DMS53 (cell line): Measurements from ENCODE around the gene VWA8.
"Not testable (repeated sequence)": the region's sequence is repeated elsewhere in the genome, so short reads cannot be mapped to it uniquely, and the experiment has no call there.

ENCODE experiments used
- DNase-seq: peaks from one replicate; lab custom pipeline; 2025; lab: John Stamatoyannopoulos, UW

VWA8 gene

GRCh38 chr13:41645331-41645730 is 315.6 kb downstream of the VWA8 start:
- DNase-seq: no peak

DNA sequence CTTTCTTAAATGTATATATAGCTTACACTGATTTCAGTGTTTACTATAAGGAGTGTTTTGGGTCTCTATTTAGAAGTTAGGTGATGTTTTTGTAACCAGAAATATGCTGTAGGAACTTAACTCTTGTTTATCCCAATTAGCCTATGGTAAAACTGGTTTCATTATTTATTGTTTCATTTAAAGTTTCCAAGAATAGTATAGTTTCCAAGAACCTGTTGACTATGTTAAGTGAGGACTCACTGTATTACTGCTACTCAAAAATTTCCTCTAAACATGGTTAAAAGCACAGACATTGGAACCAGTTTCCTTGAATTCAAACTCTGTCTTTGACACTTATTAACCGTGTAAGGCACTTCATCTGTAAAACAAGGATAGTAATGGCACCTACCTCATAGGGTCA is 316.2 kb downstream of the VWA8 start:
- no peak for DNase-seq

DNA sequence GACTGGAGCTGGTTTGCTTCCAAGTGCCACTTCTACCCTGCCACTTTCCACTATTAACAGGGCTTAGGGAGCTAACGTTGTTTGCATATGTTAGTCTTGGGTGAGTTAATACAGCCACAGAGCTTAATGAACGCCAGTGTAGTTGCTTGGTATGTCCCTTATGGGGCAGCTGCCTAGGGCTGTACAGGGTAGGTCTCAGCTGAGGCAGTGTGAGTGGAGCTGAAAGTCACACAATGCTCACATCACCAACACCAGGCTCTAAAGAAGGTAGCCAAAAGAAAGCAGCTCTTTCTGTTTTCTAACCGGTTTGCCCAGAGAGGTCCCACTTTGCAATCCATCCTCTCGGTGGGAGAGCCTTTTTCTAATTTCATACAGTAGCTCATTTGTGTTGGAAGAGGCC is 317.4 kb downstream of the VWA8 start:
- DNase-seq: no peak

DNA sequence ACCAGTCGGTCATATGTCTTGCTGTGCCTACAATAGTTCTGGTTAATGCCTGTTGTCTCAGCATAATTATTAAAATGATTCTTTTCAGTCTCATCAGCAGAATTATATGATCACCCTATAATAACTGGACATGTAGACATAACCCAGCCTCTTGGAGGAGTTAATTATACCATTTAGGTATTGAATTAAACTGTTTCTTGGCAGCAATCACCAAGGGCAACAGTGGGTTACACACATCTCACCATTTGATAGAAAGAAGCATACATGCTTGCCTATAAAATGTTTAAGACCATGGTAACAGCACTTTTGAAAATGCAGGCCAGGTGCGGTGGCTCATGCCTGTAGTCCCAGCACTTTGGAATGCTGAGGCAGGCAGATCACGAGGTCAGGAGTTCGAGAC is 318.9 kb downstream of the VWA8 start:
- DNase-seq: no peak

DNA sequence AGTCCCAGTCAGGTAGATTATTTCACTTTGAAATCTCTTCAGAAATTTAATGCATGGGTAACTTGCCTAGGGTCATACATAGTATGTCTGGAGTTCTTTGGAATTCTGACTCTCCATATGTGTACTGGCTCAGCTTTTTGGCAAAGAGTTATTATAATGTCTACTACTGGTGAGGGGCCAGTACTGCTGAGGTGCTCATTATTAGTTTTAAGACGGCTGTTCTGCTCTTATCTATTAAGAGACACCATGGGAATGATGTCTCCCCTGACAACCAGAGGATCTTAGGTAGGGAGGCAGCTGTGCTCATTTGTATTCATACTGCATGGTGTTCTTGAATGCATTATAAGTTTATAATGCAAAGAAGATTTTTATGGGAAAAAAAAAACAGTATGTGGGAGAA is 319.5 kb downstream of the VWA8 start:
- no peak for DNase-seq

DNA sequence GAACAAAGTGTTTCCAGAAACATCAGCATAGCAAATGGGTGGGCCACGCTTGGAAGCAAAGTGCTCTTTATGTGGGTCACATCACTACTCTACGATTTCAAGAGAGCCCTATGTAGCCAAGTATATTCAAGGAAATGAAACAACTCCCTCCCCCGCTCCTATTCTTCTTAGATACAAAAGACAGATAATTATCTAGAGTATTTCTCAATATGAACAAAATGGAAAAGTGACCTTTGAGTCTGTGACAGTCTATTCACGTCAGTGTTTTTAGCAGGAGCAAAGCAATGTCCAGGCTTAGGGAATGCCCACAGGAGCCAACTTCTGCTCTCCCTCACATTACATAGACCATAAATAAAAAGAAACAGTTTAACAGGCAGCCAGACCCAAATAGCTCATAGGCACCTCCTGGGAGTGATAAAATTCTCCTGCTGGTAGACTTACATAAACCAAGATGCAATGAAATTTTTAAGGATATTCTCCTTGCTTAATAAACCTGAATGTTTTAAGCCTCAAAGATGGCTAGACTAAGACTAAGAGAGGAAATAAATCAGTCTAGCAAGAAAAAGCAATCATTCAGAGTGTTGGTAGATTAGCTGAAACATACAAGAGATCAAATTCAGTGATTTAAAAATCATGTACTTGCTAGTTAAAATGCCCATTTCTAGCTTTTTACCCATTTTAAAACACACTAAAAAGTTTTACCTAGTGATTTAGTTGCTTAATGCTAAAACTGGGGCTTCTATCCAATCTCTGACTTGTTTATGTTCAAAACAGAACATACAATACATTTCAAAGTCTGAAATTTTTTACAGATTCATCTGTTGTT is 320.7 kb downstream of the VWA8 start:
- no peak for DNase-seq

- DNase-seq: no peak
Observed at GRCh38 chr13:41639237-41639904, 321.5 kb downstream of the VWA8 start.

- no peak for DNase-seq
Observed at GRCh38 chr13:41637586-41637985, 323.3 kb downstream of the VWA8 start.

DNA sequence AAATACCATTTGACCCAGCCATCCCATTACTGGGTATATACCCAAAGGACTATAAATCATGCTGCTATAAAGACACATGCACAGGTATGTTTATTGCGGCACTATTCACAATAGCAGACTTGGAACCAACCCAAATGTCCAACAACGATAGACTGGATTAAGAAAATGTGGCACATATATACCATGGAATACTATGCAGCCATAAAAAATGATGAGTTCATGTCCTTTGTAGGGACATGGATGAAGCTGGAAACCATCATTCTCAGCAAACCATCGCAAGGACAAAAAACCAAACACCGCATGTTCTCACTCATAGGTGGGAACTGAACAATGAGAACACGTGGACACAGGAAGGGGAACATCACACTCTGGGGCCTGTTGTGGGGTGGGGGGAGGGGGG is 323.9 kb downstream of the VWA8 start:
- not testable (repeated sequence) for DNase-seq

- not testable (repeated sequence) for DNase-seq
Observed at GRCh38 chr13:41636590-41636989, 324.3 kb downstream of the VWA8 start.

DNA sequence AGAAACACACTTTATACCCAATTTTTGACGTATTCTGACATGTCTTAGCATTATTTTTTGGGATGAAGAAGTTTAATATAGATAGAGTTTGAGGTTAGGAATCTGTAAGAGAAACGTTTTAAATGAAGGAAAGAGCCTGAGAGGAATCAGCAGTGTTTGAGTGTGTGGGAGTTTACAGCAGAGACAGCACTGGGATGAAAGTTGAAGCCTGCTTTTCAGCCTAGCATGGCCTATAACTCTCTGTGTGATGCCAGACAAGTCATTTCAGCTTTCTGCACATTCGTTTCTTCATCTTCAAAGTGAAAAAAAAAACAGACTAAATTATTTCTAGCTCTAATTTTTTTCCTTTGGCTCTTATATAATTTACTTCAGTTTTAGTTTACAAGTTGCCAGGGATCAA is 326.5 kb downstream of the VWA8 start:
- DNase-seq: no peak

DNA sequence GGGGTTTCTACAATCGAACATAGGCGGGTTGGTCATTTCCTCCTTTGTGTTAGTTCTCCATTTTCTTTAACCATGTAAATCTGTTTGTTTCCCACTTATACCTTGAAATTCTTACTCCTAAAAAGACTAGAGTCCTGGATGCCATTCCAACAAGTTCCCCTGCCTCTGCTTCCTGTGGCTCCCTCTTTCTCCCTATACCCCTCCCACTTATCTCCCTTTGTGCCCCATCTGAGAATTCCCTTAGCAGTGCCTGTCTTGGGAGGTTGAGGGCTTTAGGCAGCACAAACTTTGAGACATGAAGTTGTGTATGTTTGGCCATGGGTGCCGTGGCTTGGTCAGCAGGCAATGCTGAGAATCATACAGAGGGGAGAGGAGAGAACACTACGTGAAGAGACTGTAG is 327.1 kb downstream of the VWA8 start:
- DNase-seq: no peak

- no peak for DNase-seq
Observed at GRCh38 chr13:41631296-41631965, 329.5 kb downstream of the VWA8 start.

GRCh38 chr13:41627425-41627824 is 333.5 kb downstream of the VWA8 start:
- DNase-seq: no peak

- no peak for DNase-seq
Observed at GRCh38 chr13:41624041-41624440, 336.9 kb downstream of the VWA8 start.

GRCh38 chr13:41622432-41623429 is 338.2 kb downstream of the VWA8 start:
- DNase-seq: no peak

DNA sequence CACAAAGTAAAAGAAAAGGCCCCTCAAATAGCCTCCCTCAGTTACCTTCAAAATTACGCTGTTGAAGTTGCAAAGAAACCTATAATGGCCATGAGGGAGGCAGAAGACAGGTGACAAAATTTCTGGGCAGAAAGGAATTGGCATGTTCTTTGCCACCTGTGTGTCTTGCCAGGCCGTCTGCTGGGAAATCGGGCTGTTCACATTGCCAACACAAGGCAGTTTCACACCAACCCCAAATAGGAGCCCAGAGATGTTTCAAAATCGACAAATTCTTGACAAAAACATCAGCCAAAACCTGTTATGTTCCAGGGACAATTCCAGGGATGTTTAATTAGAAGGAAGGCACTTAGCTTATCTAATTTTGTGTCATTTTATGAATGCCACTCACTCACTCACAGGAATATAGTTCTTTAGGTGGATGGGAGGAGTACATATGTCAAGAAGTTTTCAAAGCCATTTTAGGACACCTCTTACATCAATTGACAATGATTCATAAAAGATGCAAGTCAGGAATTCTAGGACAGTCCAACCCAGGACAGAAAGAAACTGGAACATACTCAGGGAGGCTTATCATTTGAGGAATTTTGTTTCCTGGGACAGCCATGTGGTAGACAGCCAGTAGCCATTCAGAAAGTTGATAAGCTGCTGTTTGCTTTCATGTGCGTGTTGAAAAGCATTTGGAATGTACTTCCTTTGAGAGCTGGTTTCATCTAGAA is 339.0 kb downstream of the VWA8 start:
- DNase-seq: no peak

- DNase-seq: not testable (repeated sequence)
Observed at GRCh38 chr13:41617633-41618032, 343.3 kb downstream of the VWA8 start.

GRCh38 chr13:41616151-41616550 is 344.8 kb downstream of the VWA8 start:
- DNase-seq: no peak

- no peak for DNase-seq
Observed at GRCh38 chr13:41615528-41615855, 345.4 kb downstream of the VWA8 start.
